Measurements from ENCODE around the gene PIAS1.

PIAS1 gene

GRCh38 chr15:68192117-68192516 lies 138.0 kb downstream of the PIAS1 start:
- no peak overlapping the region for H3K4me2 ChIP-seq (ENCODE audit: low read depth, low read length, poor library complexity, severe bottlenecking)
- peak overlapping the region; percentile 90; the same call in 1 of the 2 replicates for H3K27ac ChIP-seq (ENCODE audit: low read depth, low read length)
- TF ChIP-seq EZH2phosphoT487 (conservative IDR thresholded peaks at IDR 0.05; ENCODE audit: low read length) (no peak), CTCF (IDR thresholded peaks at IDR 0.05; ENCODE audit: insufficient read depth, low read length, poor library complexity, severe bottlenecking) (no peak)
- no peaks in the 10 kb centered on the region for H3K27me3 ChIP-seq (ENCODE audit: low read length)
- no peak overlapping the region for H3K9ac ChIP-seq (ENCODE audit: low read length)
- no peaks in the 10 kb centered on the region for H3K9me3 ChIP-seq (ENCODE audit: insufficient read depth, low read length)
- no peak overlapping the region for H2AFZ ChIP-seq (ENCODE audit: low read depth, low read length, severe bottlenecking)
- H3K79me2 ChIP-seq (ENCODE audit: insufficient read depth, low read length), result no peaks in the 10 kb centered on the region
- no peaks in the 10 kb centered on the region for H3K9me2 ChIP-seq (replicated peaks; ENCODE audit: insufficient read depth, low read length)
- no peak overlapping the region for H3K4me3 ChIP-seq (ENCODE audit: insufficient read depth, low read length, poor library complexity, severe bottlenecking)
- H4K20me1 ChIP-seq (ENCODE audit: low read depth, low read length), result no peaks in the 10 kb centered on the region
- H3K36me3 ChIP-seq (ENCODE audit: low read length), result peaks cover 6% of the 10 kb centered on the region; the same call in 1 of the 2 replicates
- H3F3A ChIP-seq (ENCODE audit: insufficient read depth), result peaks cover 34% of the 10 kb centered on the region

- H3K27me3 ChIP-seq (ENCODE audit: low read length), result no peaks in the 10 kb centered on the region
- no peak for TF ChIP-seq EZH2phosphoT487 (conservative IDR thresholded peaks at IDR 0.05; ENCODE audit: low read length)
- TF ChIP-seq CTCF (IDR thresholded peaks at IDR 0.05; ENCODE audit: insufficient read depth, low read length, poor library complexity, severe bottlenecking), result no peak
- H3F3A ChIP-seq (ENCODE audit: insufficient read depth), result peaks cover 26% of the 10 kb centered on the region
- H4K20me1 ChIP-seq (ENCODE audit: low read depth, low read length), result no peaks in the 10 kb centered on the region
- peaks cover 6% of the 10 kb centered on the region; the same call in 1 of the 2 replicates for H3K36me3 ChIP-seq (ENCODE audit: low read length)
- H3K9ac ChIP-seq (ENCODE audit: low read length), result no peak overlapping the region
- no peaks in the 10 kb centered on the region for H3K79me2 ChIP-seq (ENCODE audit: insufficient read depth, low read length)
- H3K27ac ChIP-seq (ENCODE audit: low read depth, low read length), result 0 out of 2 replicates have a peak overlapping the region, but pooled peaks have one; percentile 90
- H3K9me3 ChIP-seq (ENCODE audit: insufficient read depth, low read length), result no peaks in the 10 kb centered on the region
- no peak overlapping the region for H3K4me2 ChIP-seq (ENCODE audit: low read depth, low read length, poor library complexity, severe bottlenecking)
- no peak overlapping the region for H2AFZ ChIP-seq (ENCODE audit: low read depth, low read length, severe bottlenecking)
- no peak overlapping the region for H3K4me3 ChIP-seq (ENCODE audit: insufficient read depth, low read length, poor library complexity, severe bottlenecking)
- H3K9me2 ChIP-seq (replicated peaks; ENCODE audit: insufficient read depth, low read length), result no peaks in the 10 kb centered on the region
Measured at GRCh38 chr15:68192804-68193486, 138.8 kb downstream of the PIAS1 start.

- H3K36me3 ChIP-seq (ENCODE audit: low read length), result no peaks in the 10 kb centered on the region; the same call in 1 of the 2 replicates
- H3K4me2 ChIP-seq (ENCODE audit: low read depth, low read length, poor library complexity, severe bottlenecking), result no peak overlapping the region
- no peak overlapping the region for H3K4me3 ChIP-seq (ENCODE audit: insufficient read depth, low read length, poor library complexity, severe bottlenecking)
- H3K79me2 ChIP-seq (ENCODE audit: insufficient read depth, low read length), result no peaks in the 10 kb centered on the region
- H2AFZ ChIP-seq (ENCODE audit: low read depth, low read length, severe bottlenecking), result no peak overlapping the region
- no peak overlapping the region for H3K9ac ChIP-seq (ENCODE audit: low read length)
- TF ChIP-seq CTCF (IDR thresholded peaks at IDR 0.05; ENCODE audit: insufficient read depth, low read length, poor library complexity, severe bottlenecking) (no peak), EZH2phosphoT487 (conservative IDR thresholded peaks at IDR 0.05; ENCODE audit: low read length) (no peak)
- H3K27ac ChIP-seq (ENCODE audit: low read depth, low read length), result peak overlapping the region; percentile 46
- H4K20me1 ChIP-seq (ENCODE audit: low read depth, low read length), result no peaks in the 10 kb centered on the region
- H3K9me2 ChIP-seq (replicated peaks; ENCODE audit: insufficient read depth, low read length), result no peaks in the 10 kb centered on the region
- peaks cover 10% of the 10 kb centered on the region for H3F3A ChIP-seq (ENCODE audit: insufficient read depth)
- H3K27me3 ChIP-seq (ENCODE audit: low read length), result no peaks in the 10 kb centered on the region
- H3K9me3 ChIP-seq (ENCODE audit: insufficient read depth, low read length), result no peaks in the 10 kb centered on the region
Measured at GRCh38 chr15:68195336-68196112, 141.4 kb downstream of the PIAS1 start.

Measured in SU-DHL-6 (cell line).